ENCODE measurements around the gene GPR152.
"Not testable (repeated sequence)": the region's sequence is repeated elsewhere in the genome, so short reads cannot be mapped to it uniquely, and the experiment has no call there.

The GPR152 gene

GRCh38 chr11:67429038-67429668 is 23.4 kb downstream of the GPR152 start:
- DNase-seq, result no peak

GRCh38 chr11:67428052-67429001 is 24.2 kb downstream of the GPR152 start, which contains the start of gene RPS6KB2:
Gene RPS6KB2 (plus strand): TSS chr11:67428494. CDS start chr11:67428546, 52 bp downstream.
- DNase-seq, result peak; percentile 81 to 100 (median 97)

- not testable (repeated sequence) for DNase-seq
Measured at GRCh38 chr11:67427364-67427859, 25.1 kb downstream of the GPR152 start.

GRCh38 chr11:67423891-67424613 is 28.5 kb downstream of the GPR152 start:
- no peak for DNase-seq

GRCh38 chr11:67423466-67423865 is 29.1 kb downstream of the GPR152 start:
- no peak for DNase-seq

- DNase-seq, result no peak
Measured at GRCh38 chr11:67422891-67423290, 29.6 kb downstream of the GPR152 start.

GRCh38 chr11:67421430-67422031 is 31.0 kb downstream of the GPR152 start:
- DNase-seq, result no peak

- peak in 50 of 51 donors; percentile 41 to 95 (median 85) for DNase-seq
Measured at GRCh38 chr11:67420646-67421429, 31.7 kb downstream of the GPR152 start.

- DNase-seq, result no peak
Measured at GRCh38 chr11:67420147-67420645, 32.3 kb downstream of the GPR152 start.

GRCh38 chr11:67419325-67420049 is 33.0 kb downstream of the GPR152 start:
- DNase-seq, result no peak

GRCh38 chr11:67418476-67419281 is 33.9 kb downstream of the GPR152 start:
- peak in 1 of 51 donors; percentile 27 for DNase-seq

- no peak for DNase-seq
Measured at GRCh38 chr11:67417425-67417824, 35.1 kb downstream of the GPR152 start.

GRCh38 chr11:67416416-67417335 is 35.9 kb downstream of the GPR152 start:
- DNase-seq, result peak in 13 of 51 donors; percentile 14 to 39 (median 28)

GRCh38 chr11:67415501-67416304 is 36.8 kb downstream of the GPR152 start, which contains the start of gene CARNS1:
Gene CARNS1 (plus strand): TSS chr11:67415678. CDS start chr11:67416200, 522 bp downstream.
- DNase-seq, result peak in 30 of 51 donors; percentile 24 to 84 (median 72)

- peak in 1 of 51 donors; percentile 43 for DNase-seq
Measured at GRCh38 chr11:67413266-67413849, 39.2 kb downstream of the GPR152 start.

All from hypothalamus (tissue), 51 donors.